Esophagus muscularis mucosa (tissue), 3 donors: ENCODE results near the gene KBTBD13.

Experiments used
- POLR2A ChIP-seq: fragments of 450-650 bp; IDR thresholded peaks from one replicate; pipeline ENCODE4 v1.6.1; 2017; ENCODE audit warnings: antibody characterized with exemption, moderate library complexity, mild to moderate bottlenecking, low read depth
- POLR2AphosphoS5 ChIP-seq, 2 donors: sonication (generic); formaldehyde crosslinking; IDR thresholded peaks; one replicate each; pipeline ENCODE4 v1.6.1; 2017; ENCODE audit warnings: antibody characterized with exemption in 2 of 2
- TF ChIP-seq, protein P1 (sequence below), 3 experiments: fragments of 200-600 bp in 2 of 3; fragments of 450-650 bp in 1 of 3; sonication (generic) in 2 of 3; IDR thresholded peaks; one replicate each; pipeline ENCODE4 v1.5.1; 2017 to 2019; ENCODE audit warnings: antibody characterized with exemption in 3 of 3, mild to moderate bottlenecking in 2 of 3, moderate library complexity in 1 of 3

DNA sequence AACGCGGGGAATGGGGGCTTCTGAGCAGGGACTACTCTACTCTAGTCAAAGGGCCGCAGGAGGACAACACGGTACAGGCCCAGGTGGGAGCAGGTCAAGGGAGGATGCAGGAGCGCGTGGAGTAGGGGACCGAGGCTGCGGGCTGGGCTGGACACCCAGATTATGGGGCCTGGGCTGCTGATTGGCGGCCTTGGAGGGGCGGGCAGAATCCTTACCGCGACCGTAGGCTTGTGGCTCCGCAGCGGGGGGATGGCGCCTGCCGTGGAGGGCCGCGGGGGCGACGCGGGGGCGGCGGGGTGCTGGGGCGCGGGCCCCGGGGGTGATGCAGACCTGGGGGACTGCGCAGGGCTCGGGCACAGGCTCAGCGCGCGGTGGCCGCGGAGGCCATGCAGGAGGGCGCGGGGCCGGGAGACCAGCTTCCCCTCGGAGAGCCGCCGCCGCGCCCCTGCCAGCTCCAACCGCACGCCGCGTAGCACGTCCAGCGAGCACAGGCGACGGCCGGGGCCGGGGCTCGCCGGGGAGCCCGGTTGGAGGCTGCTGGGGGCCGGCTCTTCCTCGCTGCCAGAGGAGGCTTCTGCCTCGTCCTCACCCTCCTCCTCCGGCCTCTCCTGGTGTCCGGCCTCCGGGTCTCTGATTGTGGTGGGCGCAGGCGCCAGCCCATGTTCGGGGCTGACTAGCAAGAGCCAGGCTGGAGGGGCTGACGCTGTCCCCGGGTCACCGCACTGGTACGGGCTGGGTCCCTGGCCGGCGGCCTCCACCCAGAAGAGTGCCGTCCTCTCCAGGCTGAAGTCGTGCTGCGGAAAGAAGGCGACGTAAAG, 25.6 kb downstream of the KBTBD13 start:
- TF ChIP-seq, protein P1, sequence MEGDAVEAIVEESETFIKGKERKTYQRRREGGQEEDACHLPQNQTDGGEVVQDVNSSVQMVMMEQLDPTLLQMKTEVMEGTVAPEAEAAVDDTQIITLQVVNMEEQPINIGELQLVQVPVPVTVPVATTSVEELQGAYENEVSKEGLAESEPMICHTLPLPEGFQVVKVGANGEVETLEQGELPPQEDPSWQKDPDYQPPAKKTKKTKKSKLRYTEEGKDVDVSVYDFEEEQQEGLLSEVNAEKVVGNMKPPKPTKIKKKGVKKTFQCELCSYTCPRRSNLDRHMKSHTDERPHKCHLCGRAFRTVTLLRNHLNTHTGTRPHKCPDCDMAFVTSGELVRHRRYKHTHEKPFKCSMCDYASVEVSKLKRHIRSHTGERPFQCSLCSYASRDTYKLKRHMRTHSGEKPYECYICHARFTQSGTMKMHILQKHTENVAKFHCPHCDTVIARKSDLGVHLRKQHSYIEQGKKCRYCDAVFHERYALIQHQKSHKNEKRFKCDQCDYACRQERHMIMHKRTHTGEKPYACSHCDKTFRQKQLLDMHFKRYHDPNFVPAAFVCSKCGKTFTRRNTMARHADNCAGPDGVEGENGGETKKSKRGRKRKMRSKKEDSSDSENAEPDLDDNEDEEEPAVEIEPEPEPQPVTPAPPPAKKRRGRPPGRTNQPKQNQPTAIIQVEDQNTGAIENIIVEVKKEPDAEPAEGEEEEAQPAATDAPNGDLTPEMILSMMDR (IDR thresholded peaks at IDR 0.05): no peak
- no peak for TF ChIP-seq POLR2A
- TF ChIP-seq POLR2AphosphoS5 (IDR thresholded peaks at IDR 0.05): no peak
